K562 (cell line): ENCODE measurements around the gene COL4A2. TPM values are rescaled to one million over a fixed set of nuclear protein-coding genes. Genes with fewer than 3 reads are reported as not detected.

ENCODE experiments used
- ATAC-seq: fragments of 200-7000 bp; cut with Tn5 transposase; 3 replicates; pipeline ENCODE4 v1.9.1; 2020; ENCODE audit warnings: moderate library complexity
- BruUV-seq: library from RNA; stranded (reverse); fragments of 400-500 nt; replicated peaks from 2 replicates; lab custom pipeline; 2021; lab: Mats Ljungman, UMichigan
- CTCF ChIA-PET: fragments of 300-600 bp; formaldehyde crosslinking; extraction: SDS; loops from one replicate; lab custom pipeline; 2021; ENCODE audit warnings: low intra/inter-chr PET ratio; lab: Yijun Ruan, JAX
- POLR2A ChIA-PET: fragments of 300-600, 350-650 bp; sonication (Branson Sonifier 250); formaldehyde crosslinking; extraction: SDS; loops from one replicate; lab custom pipeline; 2021; ENCODE audit warnings: antibody characterized with exemption, inconsistent platforms; lab: Yijun Ruan, JAX
- DNase-seq, 4 experiments: peaks; one replicate each; pipeline versions ENCODE4 v3.0.0 to v3.0.0-alpha.2; 2011 to 2018; ENCODE audit warnings: low spot score in 3 of 4, mixed read lengths in 3 of 4; ENCODE audit errors: extremely low read depth in 1 of 4
- FAIRE-seq: peaks from 2 replicates; lab custom pipeline; 2011; peaks lifted over from hg19 to GRCh38; lab: Jason Lieb, UNC
- H2AFZ ChIP-seq: 2 replicates; pipeline ENCODE4 v1.6.0; 2011; ENCODE audit warnings: low read depth, low read length, control low read depth, inconsistent platforms
- H3K27ac ChIP-seq: fragments of 200-600 bp; 3 replicates; pipeline ENCODE4 v1.8.0; 2011; ENCODE audit warnings: low read depth, mild to moderate bottlenecking, control low read depth, inconsistent platforms, low read length, moderate library complexity, mixed read lengths; ENCODE audit errors: extremely low read depth
- H3K27me3 ChIP-seq, 2 experiments: fragments of 300-600 bp in 1 of 2; 2 replicates in 1 of 2; 3 replicates in 1 of 2; pipeline versions ENCODE4 v1.6.0 to v1.8.0; 2011; ENCODE audit warnings: inconsistent platforms in 2 of 2, low read length in 2 of 2, mild to moderate bottlenecking in 1 of 2, mixed read lengths in 1 of 2, moderate library complexity in 1 of 2; ENCODE audit not compliant: control insufficient read depth in 2 of 2, insufficient read depth in 2 of 2
- H3K36me3 ChIP-seq: fragments of 300-600 bp; 3 replicates; pipeline ENCODE4 v1.8.0; 2011; ENCODE audit warnings: mild to moderate bottlenecking, low read length, inconsistent platforms; ENCODE audit not compliant: control insufficient read depth, insufficient read depth
- H3K4me1 ChIP-seq, 2 experiments: fragments of 200-600 bp in 1 of 2; replicated peaks in 1 of 2; 2 replicates in 1 of 2; 3 replicates in 1 of 2; pipeline versions ENCODE4 v1.5.1 to v1.8.0; 2011; ENCODE audit warnings: inconsistent platforms in 2 of 2, low read length in 2 of 2, mild to moderate bottlenecking in 1 of 2, mixed read lengths in 1 of 2, moderate library complexity in 1 of 2; ENCODE audit not compliant: control insufficient read depth in 2 of 2, insufficient read depth in 2 of 2
- H3K4me2 ChIP-seq: 2 replicates; pipeline ENCODE4 v1.6.1; 2011; ENCODE audit warnings: low read length, control low read depth, inconsistent platforms, mixed read lengths; ENCODE audit not compliant: insufficient read depth
- H3K4me3 ChIP-seq: fragments of 200-600 bp; sonication (generic), shearing (Covaris generic); 2 replicates; pipeline ENCODE4 v1.5.1; 2016; ENCODE audit warnings: control low read depth, inconsistent platforms
- H3K79me2 ChIP-seq: fragments of 200-600 bp; 3 replicates; pipeline ENCODE4 v1.8.0; 2011; ENCODE audit warnings: low read length, inconsistent platforms; ENCODE audit not compliant: control insufficient read depth, insufficient read depth
- H3K9ac ChIP-seq, 2 experiments: 2 replicates each; pipeline versions ENCODE4 v1.6.0 to v1.6.1; 2011; ENCODE audit warnings: low read depth in 2 of 2, low read length in 2 of 2, control low read depth in 1 of 2, inconsistent platforms in 1 of 2, mild to moderate bottlenecking in 1 of 2, mixed read lengths in 1 of 2; ENCODE audit not compliant: insufficient read depth in 1 of 2
- H3K9me1 ChIP-seq: one replicate; pipeline ENCODE4 v1.6.0; 2011; ENCODE audit warnings: inconsistent platforms, mild to moderate bottlenecking, low read length, moderate library complexity; ENCODE audit not compliant: control insufficient read depth, insufficient read depth
- H3K9me3 ChIP-seq: replicated peaks from 2 replicates; pipeline ENCODE4 v1.5.1; 2011; ENCODE audit warnings: low read depth, low read length, inconsistent platforms; ENCODE audit not compliant: control insufficient read depth, insufficient read depth
- H4K20me1 ChIP-seq: replicated peaks from 2 replicates; pipeline ENCODE4 v1.6.1; 2011; ENCODE audit warnings: low read length, inconsistent platforms, mixed read lengths; ENCODE audit not compliant: control insufficient read depth, insufficient read depth
- ASH1L ChIP-seq: fragments of 450-650 bp; IDR thresholded peaks from 2 replicates; pipeline ENCODE4 v1.6.1; 2018; ENCODE audit warnings: borderline replicate concordance, mild to moderate bottlenecking, low read depth; ENCODE audit not compliant: partially characterized antibody
- CAMTA2 ChIP-seq: fragments of 250-450 bp; sonication (Bioruptor Pico); conservative IDR thresholded peaks from 2 replicates; pipeline ENCODE4 v1.5.1; 2022
- CBX2 ChIP-seq: fragments of 200-600 bp; sonication (generic); IDR thresholded peaks from one replicate; pipeline ENCODE4 v1.6.1; 2012; ENCODE audit warnings: mild to moderate bottlenecking, low read length, inconsistent platforms; ENCODE audit not compliant: insufficient read depth, poor library complexity, severe bottlenecking
- ETV1 ChIP-seq: fragments of 450-650 bp; conservative IDR thresholded peaks from 2 replicates; pipeline ENCODE4 v1.6.1; 2016; ENCODE audit warnings: missing genetic modification characterization, control low read depth, low read depth, missing compliant biosample characterization
- GMEB1 ChIP-seq: fragments of 250-450 bp; sonication (Bioruptor Pico); IDR thresholded peaks from 2 replicates; pipeline ENCODE4 v1.4.0; 2020; ENCODE audit warnings: mild to moderate bottlenecking
- GTF2E2 ChIP-seq: fragments of 200-800 bp; sonication (Bioruptor generic); IDR thresholded peaks from 2 replicates; pipeline ENCODE4 v1.6.1; 2016; ENCODE audit warnings: missing genetic modification characterization, missing compliant biosample characterization
- HMG20B ChIP-seq: fragments of 250-450 bp; sonication (Bioruptor Pico); IDR thresholded peaks from 2 replicates; pipeline ENCODE4 v1.5.0; 2021; ENCODE audit warnings: mild to moderate bottlenecking
- NELFE ChIP-seq: IDR thresholded peaks from 2 replicates; pipeline ENCODE4 v1.6.1; 2011; ENCODE audit warnings: mild to moderate bottlenecking; ENCODE audit not compliant: insufficient read depth, insufficient read length
- NR3C1 ChIP-seq: sonication (generic); formaldehyde crosslinking; IDR thresholded peaks from 2 replicates; pipeline ENCODE4 v1.8.1; 2022; ENCODE audit warnings: missing genetic modification reagents
- PURB ChIP-seq: sonication (generic); formaldehyde crosslinking; IDR thresholded peaks from 2 replicates; pipeline ENCODE4 v1.9.0; 2021; ENCODE audit warnings: low read depth, mild to moderate bottlenecking, missing genetic modification reagents
- RUNX1 ChIP-seq: sonication (generic); IDR thresholded peaks from 2 replicates; pipeline ENCODE4 v1.6.1; 2016; ENCODE audit warnings: antibody characterized with exemption, low read depth
- SAFB ChIP-seq: fragments of 200-400 bp; formaldehyde crosslinking; IDR thresholded peaks from 2 replicates; pipeline ENCODE4 v1.6.1; 2017; ENCODE audit warnings: low read depth, low read length, borderline replicate concordance
- SMC3 ChIP-seq: conservative IDR thresholded peaks from 2 replicates; pipeline ENCODE4 v1.6.1; 2011; ENCODE audit warnings: low read depth, low read length, improper control_type of control experiment; ENCODE audit not compliant: insufficient read depth
- SRSF3 ChIP-seq: fragments of 200-400 bp; formaldehyde crosslinking; IDR thresholded peaks from 2 replicates; pipeline ENCODE4 v1.6.1; 2016; ENCODE audit warnings: mild to moderate bottlenecking, low read length, moderate library complexity; ENCODE audit not compliant: insufficient read depth
- ZNF224 ChIP-seq: sonication (generic); formaldehyde crosslinking; IDR thresholded peaks from 2 replicates; pipeline ENCODE4 v1.8.0; 2022; ENCODE audit warnings: mild to moderate bottlenecking, missing genetic modification reagents
- ZNF274 ChIP-seq: IDR thresholded peaks from 2 replicates; pipeline ENCODE4 v1.6.1; 2011; ENCODE audit warnings: low read depth, mild to moderate bottlenecking, low read length, moderate library complexity, borderline replicate concordance
- ZNF431 ChIP-seq: sonication (generic); formaldehyde crosslinking; IDR thresholded peaks from 2 replicates; pipeline ENCODE4 v1.8.0; 2022; ENCODE audit warnings: mild to moderate bottlenecking, missing genetic modification reagents
- WGBS: fragments of 100-300 bp; shearing (Covaris generic); methylation state at CpG from one replicate; pipeline ENCODE4 v1.1.6; 2016; ENCODE audit warnings: low coverage, mixed read lengths; ENCODE audit not compliant: insufficient coverage; ENCODE audit errors: missing lambda C conversion rate; 5-methylcytosine and 5-hydroxymethylcytosine counted together
- in situ Hi-C: fragments of 300-500 bp; cut with MboI; formaldehyde crosslinking; loops from 4 replicates; pipeline ENCODE4 v1.15.0; 2018; ENCODE audit warnings: inconsistent platforms, mixed read lengths
- intact Hi-C: fragments of 100-400 bp; cut with micrococcal nuclease; formaldehyde crosslinking; loops from 2 replicates; pipeline ENCODE4 v1.14.2; 2022
- polyA plus RNA-seq, 8 experiments: library from polyadenylated mRNA; depleted of rRNA in 4 of 8; stranded (reverse) in 5 of 8; unstranded in 3 of 8; fragments of >200 nt; fragmentation: Nextera tagmentation in 2 of 8; fragmentation: Illumina TruSeq in 1 of 8; extraction: Ambion mirVana in 2 of 8; extraction: Trizol in 1 of 8; gene quantifications; 2 replicates each; pipeline versions ENCODE4 v1.2.1 to v1.2.3, GENCODE V29; 2011 to 2014; ENCODE audit warnings: inconsistent platforms in 1 of 8, missing spikeins in 1 of 8
- total RNA-seq, 7 experiments: library from RNA; depleted of rRNA in 6 of 7; stranded (reverse); fragments of >200 nt in 6 of 7; fragmentation: Illumina TruSeq in 2 of 7; extraction: Trizol in 2 of 7; gene quantifications; 2 replicates each; pipeline versions ENCODE4 v1.2.1 to v1.2.3, GENCODE V29; 2011 to 2021; ENCODE audit warnings: low replicate concordance in 1 of 7
- TF ChIP-seq, protein P1 (sequence below): fragments of 450-650 bp; formaldehyde crosslinking; conservative IDR thresholded peaks from 2 replicates; pipeline ENCODE4 v1.4.0; 2022; ENCODE audit warnings: mild to moderate bottlenecking, missing genetic modification characterization

COL4A2 gene
- total and polyA plus RNA-seq, 9 of the 15 experiments (the other 6 are each of a cell fraction or from before 2014, with no cell fraction given), result 0.13 to 15.2 (median 8.1) TPM

GRCh38 chr13:110409581-110409992 is 102.5 kb downstream of the COL4A2 start:
- Histone ChIP-seq H3K9me3 (no peaks in the 10 kb centered on the region), H2AFZ (no peak overlapping the region), H3K27me3 (peaks cover 8 to 57% of the 10 kb centered on the region in 2 experiments; a peak in 4 of 5 replicates), H3K4me3 (no peak overlapping the region), H3K36me3 (no peaks in the 10 kb centered on the region), H3K4me2 (no peak overlapping the region), H3K9ac (no peak overlapping the region), H3K27ac (no peak overlapping the region), H3K9me1 (no peaks in the 10 kb centered on the region), H3K4me1 (no peaks in the 10 kb centered on the region), H3K79me2 (no peaks in the 10 kb centered on the region), H4K20me1 (peaks cover 12% of the 10 kb centered on the region; the same call in 1 of the 2 replicates)
- TF ChIP-seq, protein P1, sequence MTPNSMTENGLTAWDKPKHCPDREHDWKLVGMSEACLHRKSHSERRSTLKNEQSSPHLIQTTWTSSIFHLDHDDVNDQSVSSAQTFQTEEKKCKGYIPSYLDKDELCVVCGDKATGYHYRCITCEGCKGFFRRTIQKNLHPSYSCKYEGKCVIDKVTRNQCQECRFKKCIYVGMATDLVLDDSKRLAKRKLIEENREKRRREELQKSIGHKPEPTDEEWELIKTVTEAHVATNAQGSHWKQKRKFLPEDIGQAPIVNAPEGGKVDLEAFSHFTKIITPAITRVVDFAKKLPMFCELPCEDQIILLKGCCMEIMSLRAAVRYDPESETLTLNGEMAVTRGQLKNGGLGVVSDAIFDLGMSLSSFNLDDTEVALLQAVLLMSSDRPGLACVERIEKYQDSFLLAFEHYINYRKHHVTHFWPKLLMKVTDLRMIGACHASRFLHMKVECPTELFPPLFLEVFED (CRISPR knock-in tag), result no peak
- no peak for TF ChIP-seq GTF2E2
- TF ChIP-seq NELFE, result no peak
- TF ChIP-seq SAFB, result no peak
- TF ChIP-seq NR3C1, result no peak
- no peak for TF ChIP-seq ZNF224 (CRISPR knock-in tag)
- no peak for TF ChIP-seq CAMTA2 (CRISPR knock-in tag)
- TF ChIP-seq CBX2, result no peak
- TF ChIP-seq GMEB1 (CRISPR knock-in tag), result no peak
- TF ChIP-seq PURB (CRISPR knock-in tag), result no peak
- no peak for TF ChIP-seq SMC3
- no peak for TF ChIP-seq ASH1L
- TF ChIP-seq RUNX1, result no peak
- TF ChIP-seq SRSF3, result no peak
- TF ChIP-seq ETV1, result no peak
- TF ChIP-seq ZNF274, result no peak
- TF ChIP-seq HMG20B (CRISPR knock-in tag), result no peak
- TF ChIP-seq ZNF431, result no peak
- WGBS, result 2% methylated on average over 6 of the region's 13 CpGs
- intact Hi-C loops, result no loop called here
- in situ Hi-C loops, result no loop called here
- ChIA-PET POLR2A (no interaction called here), CTCF (no interaction called here)
- DNase-seq (no peak), ATAC-seq (no peak), FAIRE-seq (no peak)
- BruUV-seq, result no TSS peak
